T-helper 17 cell (primary cell): ENCODE results near the gene ATP2C2. TPM values are rescaled to one million over a fixed set of nuclear protein-coding genes. Genes with fewer than 3 reads are reported as not detected.
"Not testable (repeated sequence)": the region's sequence is repeated elsewhere in the genome, so short reads cannot be mapped to it uniquely, and the experiment has no call there.

Experiments
- ATAC-seq: fragments of 150-1000 bp; cut with Tn5 transposase; 2 replicates; pipeline ENCODE4 v1.10.0; 2021; ENCODE audit warnings: mild to moderate bottlenecking, moderate library complexity
- DNase-seq, 3 donors: peaks; one replicate each; pipeline versions ENCODE4 v3.0.0 to v3.0.0-alpha.2; 2020 to 2021
- H3K9me3 ChIP-seq: one replicate; pipeline ENCODE4 v1.7.0; 2013; ENCODE audit warnings: low read length, mild to moderate bottlenecking; ENCODE audit not compliant: control insufficient read depth, poor library complexity, severe bottlenecking
- H3K27ac Mint-ChIP-seq: one replicate; pipeline ENCODE4 v1.8.0; 2022; ENCODE audit warnings: mild to moderate bottlenecking, moderate library complexity, mixed read lengths
- H3K27me3 Mint-ChIP-seq: one replicate; pipeline ENCODE4 v1.8.0; 2022; ENCODE audit warnings: mixed read lengths
- H3K36me3 Mint-ChIP-seq: one replicate; pipeline ENCODE4 v1.8.0; 2022; ENCODE audit warnings: low read depth, mixed read lengths
- H3K4me1 Mint-ChIP-seq: one replicate; pipeline ENCODE4 v1.8.0; 2022; ENCODE audit warnings: mild to moderate bottlenecking, mixed read lengths
- H3K4me3 Mint-ChIP-seq: one replicate; pipeline ENCODE4 v1.8.0; 2022; ENCODE audit warnings: mild to moderate bottlenecking, moderate library complexity, mixed read lengths
- total RNA-seq, 4 donors: library from RNA in 2 of 4; stranded (reverse) in 2 of 4; gene quantifications; one replicate each; pipeline ENCODE4 v1.2.3 and lab custom pipeline; 2022 to 2026

ATP2C2 gene
- total RNA-seq, 2 donors from 2014 or later: not detected

DNA sequence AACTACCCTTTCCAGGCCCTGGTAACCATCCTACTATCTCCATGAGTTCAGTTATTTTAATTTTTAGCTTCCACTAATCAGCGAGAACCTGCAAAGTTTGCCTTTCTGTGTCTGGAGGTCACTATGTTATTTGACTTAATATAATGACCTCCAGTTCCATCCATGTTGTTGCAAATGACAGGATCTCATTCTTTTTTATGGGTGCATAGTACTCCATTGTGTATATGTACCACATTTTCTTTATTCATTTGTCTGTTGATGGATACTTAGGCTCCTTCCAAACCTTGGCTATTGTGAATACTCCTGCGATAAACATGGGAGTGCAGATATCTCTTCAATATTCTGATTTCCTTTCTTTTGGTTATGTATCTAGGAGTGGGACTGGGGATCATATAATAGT is 31.6 kb downstream of the ATP2C2 start:
- H3K9me3 ChIP-seq, H3K4me3 Mint-ChIP-seq, ATAC-seq, H3K4me1 Mint-ChIP-seq, DNase-seq, H3K27ac Mint-ChIP-seq, H3K36me3 Mint-ChIP-seq: not testable (repeated sequence)
- peaks cover 38% of the 10 kb centered on the region for H3K27me3 Mint-ChIP-seq

DNA sequence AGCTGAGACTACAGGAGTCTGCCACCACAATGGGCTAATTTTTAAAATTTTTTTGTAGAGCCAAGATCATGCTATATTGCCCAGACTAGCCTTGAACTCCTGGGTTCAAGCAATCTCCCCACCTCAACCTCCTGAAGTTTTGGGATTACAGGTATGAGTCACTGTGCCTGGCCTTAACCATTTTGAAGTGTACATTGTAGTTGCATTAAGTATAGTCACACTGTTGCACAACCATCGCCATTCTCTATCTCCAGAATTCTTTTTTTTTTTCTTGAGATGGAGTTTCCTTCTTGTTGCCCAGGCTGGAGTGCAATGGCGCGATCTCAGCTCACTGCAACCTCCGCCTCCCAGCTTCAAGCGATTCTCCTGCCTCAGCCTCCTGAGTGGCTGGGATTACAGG is 35.1 kb downstream of the ATP2C2 start:
- ATAC-seq, H3K27ac Mint-ChIP-seq, H3K4me1 Mint-ChIP-seq: not testable (repeated sequence)

DNA sequence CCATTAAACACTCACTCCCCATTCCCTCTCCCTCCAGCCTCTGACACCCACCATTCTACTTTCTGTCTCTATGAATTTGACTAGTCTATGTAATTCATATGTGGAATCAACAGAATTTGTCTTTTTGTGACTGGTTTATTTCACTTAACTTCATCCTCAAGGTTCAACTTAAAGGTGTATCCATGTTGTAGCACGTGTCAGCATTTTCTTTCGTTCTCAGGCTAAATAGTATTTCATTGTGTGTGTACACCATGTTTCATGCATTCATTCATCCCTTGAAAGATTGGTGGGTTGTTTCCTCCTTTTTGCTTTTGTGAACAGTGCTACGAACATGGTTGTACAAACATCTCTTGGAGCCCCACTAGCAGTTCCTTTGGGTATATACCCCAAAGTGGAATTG is 36.0 kb downstream of the ATP2C2 start:
- peaks cover 3% of the 10 kb centered on the region for H3K4me1 Mint-ChIP-seq
- H3K36me3 Mint-ChIP-seq: peaks cover 6% of the 10 kb centered on the region

More for the DNA sequence above, 35.1 kb downstream of the ATP2C2 start:
- not testable (repeated sequence) for H3K36me3 Mint-ChIP-seq, H3K9me3 ChIP-seq, DNase-seq, H3K4me3 Mint-ChIP-seq
- peaks cover 53% of the 10 kb centered on the region for H3K27me3 Mint-ChIP-seq

DNA sequence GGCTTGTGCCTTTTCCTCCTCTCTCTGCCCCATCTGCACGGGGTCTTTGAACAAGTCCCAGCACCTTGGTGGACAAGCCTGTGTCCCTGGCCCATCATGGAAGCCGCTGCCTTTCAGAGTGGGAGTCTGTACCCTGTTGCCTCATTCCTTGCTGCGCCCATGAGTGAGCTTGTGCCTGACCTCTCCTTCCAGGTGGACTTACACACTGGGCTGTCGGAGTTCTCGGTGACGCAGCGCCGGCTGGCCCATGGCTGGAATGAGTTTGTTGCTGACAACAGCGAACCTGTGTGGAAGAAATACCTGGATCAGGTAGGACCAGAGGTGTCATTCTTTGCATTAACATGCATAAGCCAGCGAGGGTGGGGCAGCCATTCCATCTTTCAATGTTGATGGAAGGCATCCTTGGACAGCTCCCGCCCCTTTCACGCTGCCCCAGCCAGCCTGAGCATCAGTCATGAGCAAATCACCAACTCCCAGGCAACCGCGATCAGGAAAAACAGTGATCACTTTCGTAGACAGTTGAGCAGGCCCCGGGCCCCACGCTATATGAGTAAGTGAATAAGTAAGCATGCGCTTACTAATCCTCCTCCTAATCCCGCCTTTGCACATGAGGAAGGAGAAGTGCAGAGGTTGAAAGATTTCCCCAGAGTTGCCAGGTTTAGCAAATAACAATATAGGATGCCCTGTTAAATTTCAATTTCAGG is 36.8 kb downstream of the ATP2C2 start:
- H3K4me1 Mint-ChIP-seq: peaks cover 3% of the 10 kb centered on the region
- H3K27me3 Mint-ChIP-seq: peaks cover 64% of the 10 kb centered on the region
- no peak for ATAC-seq
- peaks cover 6% of the 10 kb centered on the region for H3K36me3 Mint-ChIP-seq
- no peak overlapping the region for H3K4me3 Mint-ChIP-seq
- no peak overlapping the region for H3K27ac Mint-ChIP-seq
- H3K9me3 ChIP-seq: no peaks in the 10 kb centered on the region
- DNase-seq: no peak

More for the DNA sequence above, 36.0 kb downstream of the ATP2C2 start:
- Mint-ChIP-seq H3K27ac (no peak overlapping the region), H3K27me3 (peaks cover 59% of the 10 kb centered on the region), H3K4me3 (no peak overlapping the region)
- DNase-seq: no peak
- ATAC-seq: no peak
- no peaks in the 10 kb centered on the region for H3K9me3 ChIP-seq

GRCh38 chr16:84406006-84406963 is 37.9 kb downstream of the ATP2C2 start:
- no peak overlapping the region for H3K27ac Mint-ChIP-seq
- DNase-seq: no peak
- peaks cover 6% of the 10 kb centered on the region for H3K36me3 Mint-ChIP-seq
- H3K4me1 Mint-ChIP-seq: peaks cover 3% of the 10 kb centered on the region
- ATAC-seq: no peak
- no peaks in the 10 kb centered on the region for H3K9me3 ChIP-seq
- peaks cover 70% of the 10 kb centered on the region for H3K27me3 Mint-ChIP-seq
- no peak overlapping the region for H3K4me3 Mint-ChIP-seq

DNA sequence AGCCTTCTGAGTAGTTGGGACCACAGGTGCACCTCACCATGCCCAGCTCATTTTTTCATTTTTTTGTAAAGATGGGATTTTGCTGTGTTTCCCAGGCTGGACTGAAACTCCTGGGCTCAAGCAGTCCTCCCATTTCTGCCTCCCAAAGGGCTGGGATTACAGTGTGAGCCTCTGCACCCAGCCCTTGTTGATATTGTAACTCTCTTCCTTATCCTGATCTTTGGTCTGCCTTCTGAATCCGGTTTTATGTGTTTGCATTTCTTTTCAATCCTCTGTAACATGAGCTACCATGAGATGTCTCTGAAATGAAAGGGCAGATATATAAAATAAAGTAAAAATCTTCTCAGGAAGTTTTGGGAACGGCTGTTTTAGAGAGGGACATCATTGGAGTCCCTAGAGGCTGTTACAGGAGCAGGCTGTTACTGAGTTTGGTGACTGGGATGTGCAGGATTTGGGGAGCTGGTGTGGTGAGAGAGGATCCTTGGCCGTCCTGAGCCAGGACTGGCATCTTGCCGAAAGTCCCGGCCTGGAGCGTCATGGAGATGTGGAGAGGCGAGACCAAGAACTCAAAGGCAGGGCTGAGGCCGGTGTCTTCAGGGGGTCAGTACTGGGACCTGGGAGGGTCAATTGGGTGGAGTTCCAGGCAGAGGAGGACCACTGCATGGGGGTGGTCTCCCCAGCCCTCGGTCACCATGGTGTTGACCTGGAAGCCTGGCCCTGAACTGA is 39.4 kb downstream of the ATP2C2 start:
- Mint-ChIP-seq H3K4me3 (no peak overlapping the region), H3K36me3 (peaks cover 6% of the 10 kb centered on the region), H3K4me1 (peaks cover 6% of the 10 kb centered on the region), H3K27me3 (peaks cover 67% of the 10 kb centered on the region), H3K27ac (no peak overlapping the region)
- no peaks in the 10 kb centered on the region for H3K9me3 ChIP-seq
- DNase-seq: no peak
- no peak for ATAC-seq

GRCh38 chr16:84408314-84408690 is 40.0 kb downstream of the ATP2C2 start:
- no peak for ATAC-seq

DNA sequence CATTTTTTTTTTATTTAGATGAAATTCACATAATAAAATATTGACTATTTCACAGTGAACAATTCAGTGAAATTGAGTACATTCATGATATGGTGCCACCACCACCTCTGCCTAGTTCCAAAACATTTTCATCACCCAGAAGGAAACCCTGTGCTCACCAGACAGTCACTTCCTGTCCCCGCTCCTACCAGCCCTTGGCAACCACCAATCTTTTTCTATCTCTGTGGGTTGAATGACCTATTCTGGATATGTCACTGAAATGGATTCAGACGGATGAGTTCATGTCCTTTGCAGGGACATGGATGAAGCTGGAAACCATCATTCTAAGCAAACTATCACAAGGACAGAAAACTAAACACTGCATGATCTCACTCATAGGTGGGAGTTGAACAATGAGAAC is 40.5 kb downstream of the ATP2C2 start:
- no peaks in the 10 kb centered on the region for H3K9me3 ChIP-seq
- peaks cover 6% of the 10 kb centered on the region for H3K36me3 Mint-ChIP-seq
- H3K4me1 Mint-ChIP-seq: peaks cover 6% of the 10 kb centered on the region
- ATAC-seq (no peak), DNase-seq (no peak)
- H3K4me3 Mint-ChIP-seq: no peak overlapping the region
- peaks cover 60% of the 10 kb centered on the region for H3K27me3 Mint-ChIP-seq
- H3K27ac Mint-ChIP-seq: no peak overlapping the region

More at GRCh38 chr16:84408314-84408690, 40.0 kb downstream of the ATP2C2 start:
- DNase-seq: no peak
- peaks cover 6% of the 10 kb centered on the region for H3K36me3 Mint-ChIP-seq
- no peak overlapping the region for H3K4me3 Mint-ChIP-seq
- H3K27me3 Mint-ChIP-seq: peaks cover 61% of the 10 kb centered on the region
- H3K27ac Mint-ChIP-seq: no peak overlapping the region
- peaks cover 6% of the 10 kb centered on the region for H3K4me1 Mint-ChIP-seq
- H3K9me3 ChIP-seq: no peaks in the 10 kb centered on the region

DNA sequence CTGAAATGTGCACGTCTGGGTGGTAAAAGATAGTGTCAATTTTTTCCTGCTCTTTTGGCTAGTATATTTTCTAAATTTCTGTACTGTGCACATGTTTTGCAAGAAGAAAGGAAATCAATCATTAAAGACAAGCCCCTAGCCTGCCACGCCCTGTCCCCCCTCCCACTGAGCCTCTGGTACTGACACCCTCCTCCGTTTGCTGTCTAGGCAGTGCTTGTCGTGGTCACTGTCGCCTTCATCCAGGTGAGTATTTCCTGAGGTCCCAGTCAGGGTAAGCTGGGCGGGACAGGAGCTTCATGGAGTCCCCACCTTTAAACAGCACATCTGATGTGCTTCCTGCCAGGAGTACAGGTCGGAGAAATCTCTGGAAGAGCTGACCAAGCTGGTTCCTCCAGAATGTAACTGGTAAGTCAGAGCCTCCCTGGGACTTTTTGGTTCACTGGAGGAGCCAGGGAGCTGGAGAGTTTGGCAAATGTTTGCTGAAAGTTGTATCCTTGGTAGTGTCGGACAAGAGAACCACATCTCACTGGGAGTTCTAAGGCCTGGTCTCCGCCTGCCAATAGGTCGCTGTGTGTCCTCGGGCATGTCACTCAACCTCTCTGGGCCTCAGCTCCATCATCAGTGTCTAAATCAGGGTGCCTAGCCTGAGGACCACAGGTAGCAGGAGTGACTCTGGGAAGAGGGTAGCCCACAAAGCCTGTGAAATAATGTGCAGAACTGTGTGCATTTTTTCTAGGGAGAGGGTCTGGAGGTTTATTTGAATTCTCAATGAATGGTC is 42.2 kb downstream of the ATP2C2 start:
- H3K27me3 Mint-ChIP-seq: peaks cover 60% of the 10 kb centered on the region
- no peak overlapping the region for H3K4me3 Mint-ChIP-seq
- peaks cover 6% of the 10 kb centered on the region for H3K4me1 Mint-ChIP-seq
- DNase-seq (no peak), ATAC-seq (no peak)
- H3K27ac Mint-ChIP-seq: no peak overlapping the region
- H3K9me3 ChIP-seq: no peaks in the 10 kb centered on the region
- peaks cover 4% of the 10 kb centered on the region for H3K36me3 Mint-ChIP-seq

DNA sequence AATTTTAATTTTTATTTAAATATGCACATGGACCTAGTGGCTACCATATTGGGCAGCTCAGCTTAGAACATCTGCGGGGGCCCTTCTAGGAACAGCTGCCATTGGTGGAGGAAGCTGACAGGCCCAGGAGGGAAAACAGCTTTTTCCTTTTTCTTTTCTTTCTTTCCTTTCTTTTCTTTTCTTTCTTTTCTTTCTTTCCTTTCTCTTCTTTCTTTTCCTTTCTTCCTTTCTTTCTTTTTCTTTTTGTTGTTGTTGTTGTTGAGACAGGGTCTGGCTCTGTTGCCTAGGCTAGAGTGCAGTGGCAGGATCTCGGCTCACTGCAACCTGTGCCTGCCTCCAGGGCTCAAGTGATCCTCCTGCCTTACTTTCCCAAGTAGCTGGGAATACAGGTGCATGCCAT is 43.4 kb downstream of the ATP2C2 start:
- H3K27ac Mint-ChIP-seq: no peak overlapping the region

GRCh38 chr16:84412262-84412661 is 43.9 kb downstream of the ATP2C2 start:
- no peaks in the 10 kb centered on the region for H3K9me3 ChIP-seq
- DNase-seq (no peak), ATAC-seq (no peak)
- Mint-ChIP-seq H3K4me3 (no peak overlapping the region), H3K27me3 (peaks cover 58% of the 10 kb centered on the region), H3K36me3 (peaks cover 4% of the 10 kb centered on the region), H3K27ac (no peak overlapping the region), H3K4me1 (peaks cover 6% of the 10 kb centered on the region)

More for the DNA sequence above, 43.4 kb downstream of the ATP2C2 start:
- ATAC-seq: no peak
- Mint-ChIP-seq H3K4me3 (no peak overlapping the region), H3K36me3 (peaks cover 5% of the 10 kb centered on the region), H3K27me3 (peaks cover 61% of the 10 kb centered on the region), H3K4me1 (peaks cover 6% of the 10 kb centered on the region)
- DNase-seq: no peak
- no peaks in the 10 kb centered on the region for H3K9me3 ChIP-seq

GRCh38 chr16:84413244-84414004 is 45.1 kb downstream of the ATP2C2 start:
- H3K4me1 Mint-ChIP-seq: peaks cover 6% of the 10 kb centered on the region
- no peak overlapping the region for H3K4me3 Mint-ChIP-seq
- no peak overlapping the region for H3K27ac Mint-ChIP-seq
- peaks cover 60% of the 10 kb centered on the region for H3K27me3 Mint-ChIP-seq
- no peak for DNase-seq
- H3K36me3 Mint-ChIP-seq: peaks cover 4% of the 10 kb centered on the region
- no peaks in the 10 kb centered on the region for H3K9me3 ChIP-seq
- ATAC-seq: no peak
